Mesendoderm (in vitro differentiated cells): Measurements from ENCODE around the gene ZNF821.
"Not testable (repeated sequence)": the region's sequence is repeated elsewhere in the genome, so short reads cannot be mapped to it uniquely, and the experiment has no call there.

ENCODE experiments used
- DNase-seq: peaks from one replicate; pipeline ENCODE4 v3.0.0; 2013
- H2AK5ac ChIP-seq: 2 replicates; pipeline ENCODE4 v1.6.1; 2013; ENCODE audit warnings: low read length, inconsistent platforms
- H2BK120ac ChIP-seq: 2 replicates; pipeline ENCODE4 v1.6.1; 2013; ENCODE audit warnings: low read depth, mild to moderate bottlenecking, low read length, moderate library complexity, mixed read lengths
- H2BK15ac ChIP-seq: replicated peaks from 2 replicates; pipeline ENCODE4 v1.6.1; 2013; ENCODE audit warnings: low read depth, mild to moderate bottlenecking, moderate library complexity
- H2BK5ac ChIP-seq: 2 replicates; pipeline ENCODE4 v1.6.1; 2013; ENCODE audit warnings: low read length, inconsistent platforms
- H3K18ac ChIP-seq: 2 replicates; pipeline ENCODE4 v1.6.1; 2013; ENCODE audit warnings: mild to moderate bottlenecking, low read length, mixed read lengths
- H3K23ac ChIP-seq: one replicate; pipeline ENCODE4 v1.6.1; 2013; ENCODE audit warnings: low read length
- H3K27ac ChIP-seq: 2 replicates; pipeline ENCODE4 v1.5.1; 2013; ENCODE audit warnings: low read depth, mild to moderate bottlenecking, inconsistent platforms, low read length, moderate library complexity
- H3K27me3 ChIP-seq: 2 replicates; pipeline ENCODE4 v1.6.1; 2013; ENCODE audit warnings: low read length, control low read depth, mild to moderate bottlenecking, inconsistent platforms; ENCODE audit not compliant: insufficient read depth, poor library complexity
- H3K36me3 ChIP-seq: 2 replicates; pipeline ENCODE4 v1.6.1; 2013; ENCODE audit warnings: low read length, inconsistent platforms; ENCODE audit not compliant: control insufficient read depth, insufficient read depth
- H3K4ac ChIP-seq: one replicate; pipeline ENCODE4 v1.6.1; 2013; ENCODE audit warnings: low read depth, mild to moderate bottlenecking, low read length, moderate library complexity
- H3K4me1 ChIP-seq: 2 replicates; pipeline ENCODE4 v1.6.1; 2013; ENCODE audit warnings: low read depth, low read length, inconsistent platforms; ENCODE audit not compliant: control insufficient read depth
- H3K4me2 ChIP-seq: 2 replicates; pipeline ENCODE4 v1.6.1; 2013; ENCODE audit warnings: low read length
- H3K4me3 ChIP-seq: 2 replicates; pipeline ENCODE4 v1.5.1; 2013; ENCODE audit warnings: mild to moderate bottlenecking, low read length
- H3K56ac ChIP-seq: one replicate; pipeline ENCODE4 v1.6.1; 2013; ENCODE audit warnings: low read length
- H3K79me1 ChIP-seq: 2 replicates; pipeline ENCODE4 v1.6.1; 2013; ENCODE audit warnings: low read length, inconsistent platforms
- H3K79me2 ChIP-seq: 2 replicates; pipeline ENCODE4 v1.6.1; 2013; ENCODE audit warnings: mild to moderate bottlenecking, low read length; ENCODE audit not compliant: control insufficient read depth, insufficient read depth
- H3K9ac ChIP-seq: 2 replicates; pipeline ENCODE4 v1.6.1; 2013; ENCODE audit warnings: low read length, inconsistent platforms
- H4K5ac ChIP-seq: one replicate; pipeline ENCODE4 v1.6.1; 2013; ENCODE audit warnings: low read length
- H4K8ac ChIP-seq: one replicate; pipeline ENCODE4 v1.6.1; 2013; ENCODE audit warnings: low read depth, mild to moderate bottlenecking, control low read depth, low read length, moderate library complexity
- WGBS: extraction: QIAGEN DNeasy Blood & Tissue Kit; methylation state at CpG from one replicate; pipeline ENCODE4 v1.1.7; 2013; ENCODE audit warnings: low lambda C conversion rate, missing lambda C conversion rate; ENCODE audit not compliant: insufficient coverage; ENCODE audit errors: extremely low coverage; 5-methylcytosine and 5-hydroxymethylcytosine counted together

Gene ZNF821

GRCh38 chr16:71834291-71834690, 49.7 kb downstream of the ZNF821 start:
- Histone ChIP-seq H3K27ac (no peak overlapping the region), H2BK5ac (no peak overlapping the region), H3K4me3 (no peak overlapping the region), H3K9ac (no peak overlapping the region), H2AK5ac (no peak overlapping the region), H3K27me3 (no peaks in the 10 kb centered on the region), H2BK15ac (no peak overlapping the region), H2BK120ac (no peak overlapping the region), H3K4ac (no peak overlapping the region), H3K36me3 (no peaks in the 10 kb centered on the region), H3K79me2 (no peaks in the 10 kb centered on the region), H3K18ac (no peak overlapping the region), H3K56ac (no peak overlapping the region), H3K79me1 (no peaks in the 10 kb centered on the region), H4K5ac (no peak overlapping the region), H3K4me2 (no peak overlapping the region), H3K4me1 (no peaks in the 10 kb centered on the region), H4K8ac (no peak overlapping the region), H3K23ac (no peak overlapping the region)
- no CpG with 5 or more reads among the region's 3 CpGs for WGBS
- no peak for DNase-seq

GRCh38 chr16:71832112-71832511, 51.9 kb downstream of the ZNF821 start:
- not testable (repeated sequence) for DNase-seq, H2AK5ac ChIP-seq, H3K27ac ChIP-seq, H4K8ac ChIP-seq, H4K5ac ChIP-seq, H2BK5ac ChIP-seq, H2BK120ac ChIP-seq, H2BK15ac ChIP-seq, H3K56ac ChIP-seq, H3K36me3 ChIP-seq, H3K4me1 ChIP-seq, H3K9ac ChIP-seq, H3K79me1 ChIP-seq, H3K4me3 ChIP-seq, H3K18ac ChIP-seq, H3K23ac ChIP-seq, H3K4ac ChIP-seq, H3K4me2 ChIP-seq, H3K27me3 ChIP-seq, H3K79me2 ChIP-seq
- no CpG with 5 or more reads among the region's 2 CpGs for WGBS

GRCh38 chr16:71831698-71832097, 52.3 kb downstream of the ZNF821 start:
- not testable (repeated sequence) for H3K79me2 ChIP-seq, H2BK5ac ChIP-seq, H3K27me3 ChIP-seq, H2BK15ac ChIP-seq, H3K56ac ChIP-seq, H3K4me1 ChIP-seq, DNase-seq, H3K9ac ChIP-seq, H4K8ac ChIP-seq, H3K4me3 ChIP-seq, H3K27ac ChIP-seq, H3K18ac ChIP-seq, H3K4ac ChIP-seq, H4K5ac ChIP-seq, H3K36me3 ChIP-seq, H2AK5ac ChIP-seq, H3K23ac ChIP-seq, H2BK120ac ChIP-seq, H3K79me1 ChIP-seq, H3K4me2 ChIP-seq
- no CpG with 5 or more reads among the region's 3 CpGs for WGBS

- H3K4me1 ChIP-seq = no peaks in the 10 kb centered on the region
- H2AK5ac ChIP-seq = no peak overlapping the region
- no peak overlapping the region for H3K4me3 ChIP-seq
- H3K9ac ChIP-seq = no peak overlapping the region
- no CpG with 5 or more reads among the region's 2 CpGs for WGBS
- H3K27ac ChIP-seq = no peak overlapping the region
- H3K27me3 ChIP-seq = no peaks in the 10 kb centered on the region
- no peak overlapping the region for H3K4ac ChIP-seq
- H3K23ac ChIP-seq = no peak overlapping the region
- H3K18ac ChIP-seq = no peak overlapping the region
- H3K56ac ChIP-seq = no peak overlapping the region
- H2BK15ac ChIP-seq = no peak overlapping the region
- no peak for DNase-seq
- H3K79me2 ChIP-seq = no peaks in the 10 kb centered on the region
- no peak overlapping the region for H3K4me2 ChIP-seq
- no peaks in the 10 kb centered on the region for H3K79me1 ChIP-seq
- H3K36me3 ChIP-seq = no peaks in the 10 kb centered on the region
- no peak overlapping the region for H4K5ac ChIP-seq
- no peak overlapping the region for H2BK120ac ChIP-seq
- H2BK5ac ChIP-seq = no peak overlapping the region
- H4K8ac ChIP-seq = no peak overlapping the region
Measured at GRCh38 chr16:71830359-71830758, 53.6 kb downstream of the ZNF821 start.

GRCh38 chr16:71826533-71827017, 57.4 kb downstream of the ZNF821 start:
- Histone ChIP-seq H3K27ac (no peak overlapping the region), H3K27me3 (no peaks in the 10 kb centered on the region), H3K4me1 (no peaks in the 10 kb centered on the region), H2BK120ac (no peak overlapping the region), H3K56ac (no peak overlapping the region), H3K4me2 (no peak overlapping the region), H3K4ac (no peak overlapping the region), H2BK15ac (no peak overlapping the region), H3K9ac (no peak overlapping the region), H4K5ac (no peak overlapping the region), H4K8ac (no peak overlapping the region), H2BK5ac (no peak overlapping the region), H3K23ac (no peak overlapping the region), H3K79me1 (no peaks in the 10 kb centered on the region), H2AK5ac (no peak overlapping the region), H3K79me2 (no peaks in the 10 kb centered on the region), H3K18ac (no peak overlapping the region), H3K4me3 (no peak overlapping the region), H3K36me3 (no peaks in the 10 kb centered on the region)
- no peak for DNase-seq
- WGBS = no CpG with 5 or more reads among the region's 5 CpGs

- not testable (repeated sequence) for H3K23ac ChIP-seq, H3K27ac ChIP-seq
Measured at GRCh38 chr16:71817155-71817500, 66.9 kb downstream of the ZNF821 start.

More at GRCh38 chr16:71817155-71817500, 66.9 kb downstream of the ZNF821 start:
- H3K9ac ChIP-seq, H3K4me3 ChIP-seq, H3K18ac ChIP-seq, H3K56ac ChIP-seq, H3K4me2 ChIP-seq, H2BK15ac ChIP-seq, H3K27me3 ChIP-seq, H3K79me2 ChIP-seq, H4K5ac ChIP-seq, H3K4ac ChIP-seq, H3K36me3 ChIP-seq, H3K4me1 ChIP-seq, H3K79me1 ChIP-seq, H4K8ac ChIP-seq, H2BK5ac ChIP-seq, H2BK120ac ChIP-seq, H2AK5ac ChIP-seq, DNase-seq: not testable (repeated sequence)
- no CpG with 5 or more reads among the region's 10 CpGs for WGBS
